ENCODE results near the gene ARL6IP4. TPM values are rescaled to one million over a fixed set of nuclear protein-coding genes. Genes with fewer than 3 reads are reported as not detected.

The ARL6IP4 gene
- total RNA-seq, 1 experiment from 2014 or later, result 133 TPM

GRCh38 chr12:122974274-122974891, 6.1 kb upstream of the ARL6IP4 start:
- Mint-ChIP-seq H3K4me1 (peaks cover 9% of the 10 kb centered on the region; the same call in 1 of the 2 replicates), H3K27me3 (ENCODE audit: low read depth) (no peaks in the 10 kb centered on the region), H3K4me3 (peak overlapping the region; percentile 96), H3K9me3 (no peaks in the 10 kb centered on the region), H3K27ac (peak overlapping the region; percentile 99), H3K36me3 (no peaks in the 10 kb centered on the region)
- peak; percentile 99 for DNase-seq (ENCODE audit: low spot score)
- ChIA-PET POLR2A (interaction anchor here (0.6 to 2.2 kb wide), 4 partner anchors 8 to 258 kb away, joined by 3 to 11 read pairs (median 8); partner anchors contain the start of genes ABCB9, MPHOSPH9 and MTRFR), CTCF (interaction anchor here (0.7 to 2.6 kb wide), 6 partner anchors 8 to 264 kb away, joined by 3 to 9 read pairs (median 6); partner anchors contain the start of gene ABCB9)
- peak; percentile 82 for ATAC-seq
- TF ChIP-seq FOXK1 (CRISPR knock-in tag; IDR thresholded peaks at IDR 0.05) (peak; percentile 71; the same call in 1 of the 2 replicates), USF2 (CRISPR knock-in tag; IDR thresholded peaks at IDR 0.05) (peak; percentile 53), SP1 (CRISPR knock-in tag; conservative IDR thresholded peaks at IDR 0.05) (peak; percentile 82), GABPB1 (CRISPR knock-in tag; IDR thresholded peaks at IDR 0.05) (peak; percentile 96), USF1 (CRISPR knock-in tag; IDR thresholded peaks at IDR 0.05) (0 out of 2 replicates have a peak, but pooled peaks have one; percentile 8), HMGXB4 (CRISPR knock-in tag; IDR thresholded peaks at IDR 0.05) (no peak; the same call in 1 of the 2 replicates)

GRCh38 chr12:122974892-122975789, 5.3 kb upstream of the ARL6IP4 start, which contains the start of gene OGFOD2:
OGFOD2 (plus strand) TSS chr12:122975244; CDS start chr12:122975252, 8 bp downstream.
- no peaks in the 10 kb centered on the region for H3K27me3 Mint-ChIP-seq (ENCODE audit: low read depth)
- ATAC-seq (peak; percentile 77), DNase-seq (ENCODE audit: low spot score) (peak; percentile 92)
- ChIA-PET CTCF (interaction anchor here (0.6 to 2.6 kb wide), 5 partner anchors 9 to 343 kb away, joined by 3 to 9 read pairs (median 8); partner anchors contain the start of gene ABCB9), POLR2A (interaction anchor here (0.6 to 2.2 kb wide), 5 partner anchors 9 to 1172 kb away, joined by 3 to 11 read pairs (median 6); partner anchors contain the start of genes ABCB9, MPHOSPH9 and MTRFR)
- peak within 1 kb of the TSS; percentile 99 for H3K27ac Mint-ChIP-seq
- peaks cover 13% of the 10 kb centered on the region; the same call in 1 of the 2 replicates for H3K4me1 Mint-ChIP-seq
- no peaks in the 10 kb centered on the region for H3K9me3 Mint-ChIP-seq
- peak within 1 kb of the TSS; percentile 96 for H3K4me3 Mint-ChIP-seq
- H3K36me3 Mint-ChIP-seq, result no peaks in the 10 kb centered on the region
- TF ChIP-seq ZNF512 (CRISPR knock-in tag; IDR thresholded peaks at IDR 0.05; ENCODE audit: borderline replicate concordance) (no peak), E2F5 (CRISPR knock-in tag; IDR thresholded peaks at IDR 0.05) (peak; percentile 83), SMAD3 (CRISPR knock-in tag; IDR thresholded peaks at IDR 0.05; ENCODE audit: borderline replicate concordance) (peak; percentile 87; the same call in 1 of the 2 replicates), CTCF (IDR thresholded peaks at IDR 0.05) (no peak), ZNF532 (CRISPR knock-in tag; IDR thresholded peaks at IDR 0.05; ENCODE audit: borderline replicate concordance) (no peak), RELA (CRISPR knock-in tag; IDR thresholded peaks at IDR 0.05; ENCODE audit: borderline replicate concordance) (no peak), ETV6 (CRISPR knock-in tag; IDR thresholded peaks at IDR 0.05) (no peak), IRF2 (CRISPR knock-in tag; IDR thresholded peaks at IDR 0.05; ENCODE audit: borderline replicate concordance, low read depth) (no peak), NR2C2 (CRISPR knock-in tag; IDR thresholded peaks at IDR 0.05) (no peak), MAX (CRISPR knock-in tag; IDR thresholded peaks at IDR 0.05) (peak; percentile 80), SP1 (CRISPR knock-in tag; conservative IDR thresholded peaks at IDR 0.05) (peak; percentile 84), ATF3 (CRISPR knock-in tag; conservative IDR thresholded peaks at IDR 0.05) (no peak)

All from WTC11 (cell line).